ENCODE results near the gene LOC101059915.
A peak's percentile ranks its signal among the peaks of the same experiment; 100 is the strongest.

Gene LOC101059915

GRCh38 chrX:71667328-71668247 is at the start of gene LOC101059915:
TSS of gene LOC101059915 (plus strand) at chrX:71667546.
- Histone ChIP-seq H3K27me3 (ENCODE audit: control insufficient read depth in 1 of 2, insufficient read depth in 2 of 2, low read length in 1 of 2) (no peaks in the 10 kb centered on the region), H3K36me3 (ENCODE audit: control insufficient read depth in 1 of 2, insufficient read depth in 2 of 2, low read length in 1 of 2) (no peaks in the 10 kb centered on the region), H3K4me3 (ENCODE audit: low read length in 2 of 2) (no peak within 1 kb of the TSS), H3K27ac (ENCODE audit: low read depth in 1 of 2, low read length in 2 of 2) (no peak within 1 kb of the TSS), H3K4me1 (ENCODE audit: control insufficient read depth in 1 of 2, insufficient read depth in 2 of 2, low read length in 2 of 2) (no peaks in the 10 kb centered on the region), H3K9me3 (ENCODE audit: control insufficient read depth, low read length) (no peaks in the 10 kb centered on the region)
- DNase-seq (no peak), ATAC-seq (ENCODE audit: low FRiP score) (no peak)
- 95 to 96% methylated on average over 49 to 50 of the region's 50 CpGs for WGBS, 2 donors
- intact Hi-C loops (cut with DNase I), result no loop called here

- Histone ChIP-seq H3K27ac (ENCODE audit: low read depth in 1 of 2, low read length in 2 of 2) (no peak overlapping the region), H3K27me3 (ENCODE audit: control insufficient read depth in 1 of 2, insufficient read depth in 2 of 2, low read length in 1 of 2) (no peaks in the 10 kb centered on the region), H3K9me3 (ENCODE audit: control insufficient read depth, low read length) (no peaks in the 10 kb centered on the region), H3K4me1 (ENCODE audit: control insufficient read depth in 1 of 2, insufficient read depth in 2 of 2, low read length in 2 of 2) (no peaks in the 10 kb centered on the region), H3K36me3 (ENCODE audit: control insufficient read depth in 1 of 2, insufficient read depth in 2 of 2, low read length in 1 of 2) (no peaks in the 10 kb centered on the region), H3K4me3 (ENCODE audit: low read length in 2 of 2) (no peak overlapping the region)
- intact Hi-C loops (cut with DNase I), result no loop called here
- 82% methylated on average over 8 of the region's 8 CpGs for whole genome bisulfite sequencing, 2 donors
- no peak for ATAC-seq (ENCODE audit: low FRiP score)
- DNase-seq, result no peak
Observed at GRCh38 chrX:71617742-71618141, 49.6 kb upstream of the LOC101059915 start.

GRCh38 chrX:71618303-71618721 is 49.0 kb upstream of the LOC101059915 start, which contains the start of gene CXCR3:
TSS of gene CXCR3 (minus strand) at chrX:71618511. CDS start at chrX:71618449, 62 bp downstream.
- Histone ChIP-seq H3K9me3 (ENCODE audit: control insufficient read depth, low read length) (no peaks in the 10 kb centered on the region), H3K27ac (ENCODE audit: low read depth in 1 of 2, low read length in 2 of 2) (no peak within 1 kb of the TSS), H3K4me1 (ENCODE audit: control insufficient read depth in 1 of 2, insufficient read depth in 2 of 2, low read length in 2 of 2) (no peaks in the 10 kb centered on the region), H3K4me3 (ENCODE audit: low read length in 2 of 2) (no peak within 1 kb of the TSS), H3K36me3 (ENCODE audit: control insufficient read depth in 1 of 2, insufficient read depth in 2 of 2, low read length in 1 of 2) (no peaks in the 10 kb centered on the region), H3K27me3 (ENCODE audit: control insufficient read depth in 1 of 2, insufficient read depth in 2 of 2, low read length in 1 of 2) (no peaks in the 10 kb centered on the region)
- DNase-seq (peak in 1 of 2 donors; percentile 55), ATAC-seq (ENCODE audit: low FRiP score) (no peak)
- intact Hi-C loops (cut with DNase I), result no loop called here
- WGBS, 2 donors, result 34 to 54% methylated on average over 4 of the region's 4 CpGs

- H3K27me3 ChIP-seq (ENCODE audit: control insufficient read depth in 1 of 2, insufficient read depth in 2 of 2, low read length in 1 of 2), result no peaks in the 10 kb centered on the region
- no peaks in the 10 kb centered on the region for H3K9me3 ChIP-seq (ENCODE audit: control insufficient read depth, low read length)
- H3K36me3 ChIP-seq (ENCODE audit: control insufficient read depth in 1 of 2, insufficient read depth in 2 of 2, low read length in 1 of 2), result no peaks in the 10 kb centered on the region
- H3K4me1 ChIP-seq (ENCODE audit: control insufficient read depth in 1 of 2, insufficient read depth in 2 of 2, low read length in 2 of 2), result no peaks in the 10 kb centered on the region
- 93% methylated on average over 3 of the region's 3 CpGs for WGBS, 2 donors
- no peak overlapping the region for H3K27ac ChIP-seq (ENCODE audit: low read depth in 1 of 2, low read length in 2 of 2)
- intact Hi-C loops (cut with DNase I), result no loop called here
- DNase-seq, result no peak
- no peak for ATAC-seq (ENCODE audit: low FRiP score)
- H3K4me3 ChIP-seq (ENCODE audit: low read length in 2 of 2), result no peak overlapping the region
Observed at GRCh38 chrX:71618787-71619186, 48.6 kb upstream of the LOC101059915 start.

GRCh38 chrX:71619193-71619592 is 48.2 kb upstream of the LOC101059915 start:
- H3K27me3 ChIP-seq (ENCODE audit: control insufficient read depth in 1 of 2, insufficient read depth in 2 of 2, low read length in 1 of 2), result no peaks in the 10 kb centered on the region
- ATAC-seq (ENCODE audit: low FRiP score) (no peak), DNase-seq (peak in 1 of 2 donors; percentile 5)
- intact Hi-C loops (cut with DNase I), result no loop called here
- no peak overlapping the region for H3K4me3 ChIP-seq (ENCODE audit: low read length in 2 of 2)
- H3K9me3 ChIP-seq (ENCODE audit: control insufficient read depth, low read length), result no peaks in the 10 kb centered on the region
- no peak overlapping the region for H3K27ac ChIP-seq (ENCODE audit: low read depth in 1 of 2, low read length in 2 of 2)
- no peaks in the 10 kb centered on the region for H3K36me3 ChIP-seq (ENCODE audit: control insufficient read depth in 1 of 2, insufficient read depth in 2 of 2, low read length in 1 of 2)
- 87 to 92% methylated on average over 8 of the region's 8 CpGs for WGBS, 2 donors
- no peaks in the 10 kb centered on the region for H3K4me1 ChIP-seq (ENCODE audit: control insufficient read depth in 1 of 2, insufficient read depth in 2 of 2, low read length in 2 of 2)

- H3K9me3 ChIP-seq (ENCODE audit: control insufficient read depth, low read length), result no peaks in the 10 kb centered on the region
- intact Hi-C loops (cut with DNase I), result no loop called here
- 80 to 96% methylated on average over 1 of the region's 1 CpG for WGBS, 2 donors
- no peaks in the 10 kb centered on the region for H3K36me3 ChIP-seq (ENCODE audit: control insufficient read depth in 1 of 2, insufficient read depth in 2 of 2, low read length in 1 of 2)
- no peaks in the 10 kb centered on the region for H3K4me1 ChIP-seq (ENCODE audit: control insufficient read depth in 1 of 2, insufficient read depth in 2 of 2, low read length in 2 of 2)
- DNase-seq (peak in 1 of 2 donors; percentile 33), ATAC-seq (ENCODE audit: low FRiP score) (no peak)
- no peak overlapping the region for H3K4me3 ChIP-seq (ENCODE audit: low read length in 2 of 2)
- no peaks in the 10 kb centered on the region for H3K27me3 ChIP-seq (ENCODE audit: control insufficient read depth in 1 of 2, insufficient read depth in 2 of 2, low read length in 1 of 2)
- H3K27ac ChIP-seq (ENCODE audit: low read depth in 1 of 2, low read length in 2 of 2), result no peak overlapping the region
Observed at GRCh38 chrX:71619986-71620385, 47.4 kb upstream of the LOC101059915 start.

- Histone ChIP-seq H3K27me3 (ENCODE audit: control insufficient read depth in 1 of 2, insufficient read depth in 2 of 2, low read length in 1 of 2) (no peaks in the 10 kb centered on the region), H3K4me1 (ENCODE audit: control insufficient read depth in 1 of 2, insufficient read depth in 2 of 2, low read length in 2 of 2) (no peaks in the 10 kb centered on the region), H3K36me3 (ENCODE audit: control insufficient read depth in 1 of 2, insufficient read depth in 2 of 2, low read length in 1 of 2) (no peaks in the 10 kb centered on the region), H3K9me3 (ENCODE audit: control insufficient read depth, low read length) (no peaks in the 10 kb centered on the region), H3K4me3 (ENCODE audit: low read length in 2 of 2) (no peak overlapping the region), H3K27ac (ENCODE audit: low read depth in 1 of 2, low read length in 2 of 2) (no peak overlapping the region)
- intact Hi-C loops (cut with DNase I), result no loop called here
- WGBS, 2 donors, result 43 to 55% methylated on average over 6 of the region's 6 CpGs
- DNase-seq, result peak in 1 of 2 donors; percentile 27
- no peak for ATAC-seq (ENCODE audit: low FRiP score)
Observed at GRCh38 chrX:71621603-71622002, 45.7 kb upstream of the LOC101059915 start.

- Histone ChIP-seq H3K9me3 (ENCODE audit: control insufficient read depth, low read length) (no peaks in the 10 kb centered on the region), H3K36me3 (ENCODE audit: control insufficient read depth in 1 of 2, insufficient read depth in 2 of 2, low read length in 1 of 2) (no peaks in the 10 kb centered on the region), H3K27me3 (ENCODE audit: control insufficient read depth in 1 of 2, insufficient read depth in 2 of 2, low read length in 1 of 2) (no peaks in the 10 kb centered on the region), H3K4me1 (ENCODE audit: control insufficient read depth in 1 of 2, insufficient read depth in 2 of 2, low read length in 2 of 2) (no peaks in the 10 kb centered on the region), H3K4me3 (ENCODE audit: low read length in 2 of 2) (no peak overlapping the region), H3K27ac (ENCODE audit: low read depth in 1 of 2, low read length in 2 of 2) (peak overlapping the region in 1 of 2 donors; percentile 34)
- WGBS, 2 donors, result 81 to 87% methylated on average over 9 of the region's 9 CpGs
- no peak for ATAC-seq (ENCODE audit: low FRiP score)
- intact Hi-C loops (cut with DNase I), result no loop called here
- DNase-seq, result peak in 1 of 2 donors; percentile 31
Observed at GRCh38 chrX:71622032-71622575, 45.2 kb upstream of the LOC101059915 start.

Data from aorta (tissue), 5 donors.